ENCODE data around the gene ATXN10.
A peak's percentile ranks its signal among the peaks of the same experiment; 100 is the strongest.

Gene ATXN10

GRCh38 chr22:45742866-45743450 lies 71.3 kb downstream of the ATXN10 start:
- no peak for TF ChIP-seq CTCF (conservative IDR thresholded peaks at IDR 0.05; ENCODE audit: low read length)
- DNase-seq (ENCODE audit: low read depth) = peak; percentile 76
- no peak overlapping the region for H3K4me3 ChIP-seq (ENCODE audit: low read length)

GRCh38 chr22:45743687-45744086 lies 72.1 kb downstream of the ATXN10 start:
- TF ChIP-seq CTCF (conservative IDR thresholded peaks at IDR 0.05; ENCODE audit: low read length) = no peak
- DNase-seq (ENCODE audit: low read depth) = peak; percentile 15

GRCh38 chr22:45744442-45744841 lies 72.8 kb downstream of the ATXN10 start:
- H3K4me3 ChIP-seq (ENCODE audit: low read length) = no peak overlapping the region
- no peak for TF ChIP-seq CTCF (conservative IDR thresholded peaks at IDR 0.05; ENCODE audit: low read length)
- DNase-seq (ENCODE audit: low read depth) = no peak

More at GRCh38 chr22:45743687-45744086, 72.1 kb downstream of the ATXN10 start:
- no peak overlapping the region for H3K4me3 ChIP-seq (ENCODE audit: low read length)

GRCh38 chr22:45750626-45751025 lies 79.0 kb downstream of the ATXN10 start:
- no peak overlapping the region for H3K4me3 ChIP-seq (ENCODE audit: low read length)
- no peak for TF ChIP-seq CTCF (conservative IDR thresholded peaks at IDR 0.05; ENCODE audit: low read length)
- no peak for DNase-seq (ENCODE audit: low read depth)

- DNase-seq (ENCODE audit: low read depth) = no peak
- no peak overlapping the region for H3K4me3 ChIP-seq (ENCODE audit: low read length)
- no peak for TF ChIP-seq CTCF (conservative IDR thresholded peaks at IDR 0.05; ENCODE audit: low read length)
These were observed 80.4 kb downstream of the ATXN10 start for GRCh38 chr22:45752036-45752435.

GRCh38 chr22:45754822-45755221 lies 83.2 kb downstream of the ATXN10 start:
- no peak for TF ChIP-seq CTCF (conservative IDR thresholded peaks at IDR 0.05; ENCODE audit: low read length)
- no peak overlapping the region for H3K4me3 ChIP-seq (ENCODE audit: low read length)
- DNase-seq (ENCODE audit: low read depth) = peak; percentile 27

- no peak overlapping the region for H3K4me3 ChIP-seq (ENCODE audit: low read length)
- no peak for DNase-seq (ENCODE audit: low read depth)
- no peak for TF ChIP-seq CTCF (conservative IDR thresholded peaks at IDR 0.05; ENCODE audit: low read length)
These were observed 84.9 kb downstream of the ATXN10 start for GRCh38 chr22:45756558-45756957.

Measured in AG10803 (cell line).